Muscle of back (tissue), 13 donors: ENCODE results near the gene VPS33B. TPM values are rescaled to one million over a fixed set of nuclear protein-coding genes. Genes with fewer than 3 reads are reported as not detected.
"Not testable (repeated sequence)": the region's sequence is repeated elsewhere in the genome, so short reads cannot be mapped to it uniquely, and the experiment has no call there.

Experiments used
- DNase-seq, 3 donors: peaks; one replicate each; pipeline versions ENCODE4 v3.0.0 to v3.0.0-alpha.2; 2013
- long read RNA-seq, 9 donors: transcript quantifications; one replicate each; lab custom pipeline, GENCODE V29; 2026
- polyA plus RNA-seq, 10 donors: library from polyadenylated mRNA; unstranded; fragments of 120-200 nt; gene quantifications; one replicate each; pipeline ENCODE4 v1.2.1, GENCODE V29; 2013; ENCODE audit not compliant: insufficient read length in 10 of 10

Gene VPS33B
- polyA plus RNA-seq: 10 to 100 TPM in 7 of 10 donors, 1 to 10 TPM in 3; 7.5 to 15.5 (median 11.1) TPM
- long read RNA-seq, donor 1, partial matches to known transcripts: 0 of 2 reads
- long read RNA-seq, donor 1, other reads (novel, unspliced or antisense): 0 of 2 reads
- long read RNA-seq, donor 2: 0 reads
- long read RNA-seq, donor 3: 0 reads
- long read RNA-seq, donor 4: 0 reads
- long read RNA-seq, donor 5: 0 reads
- long read RNA-seq, donor 6: 0 reads
- long read RNA-seq, donor 7, partial matches to known transcripts: 0 of 1 reads
- long read RNA-seq, donor 7, other reads (novel, unspliced or antisense): 0 of 1 reads
- long read RNA-seq, donor 8: 0 reads
- long read RNA-seq, donor 9: 0 reads

DNA sequence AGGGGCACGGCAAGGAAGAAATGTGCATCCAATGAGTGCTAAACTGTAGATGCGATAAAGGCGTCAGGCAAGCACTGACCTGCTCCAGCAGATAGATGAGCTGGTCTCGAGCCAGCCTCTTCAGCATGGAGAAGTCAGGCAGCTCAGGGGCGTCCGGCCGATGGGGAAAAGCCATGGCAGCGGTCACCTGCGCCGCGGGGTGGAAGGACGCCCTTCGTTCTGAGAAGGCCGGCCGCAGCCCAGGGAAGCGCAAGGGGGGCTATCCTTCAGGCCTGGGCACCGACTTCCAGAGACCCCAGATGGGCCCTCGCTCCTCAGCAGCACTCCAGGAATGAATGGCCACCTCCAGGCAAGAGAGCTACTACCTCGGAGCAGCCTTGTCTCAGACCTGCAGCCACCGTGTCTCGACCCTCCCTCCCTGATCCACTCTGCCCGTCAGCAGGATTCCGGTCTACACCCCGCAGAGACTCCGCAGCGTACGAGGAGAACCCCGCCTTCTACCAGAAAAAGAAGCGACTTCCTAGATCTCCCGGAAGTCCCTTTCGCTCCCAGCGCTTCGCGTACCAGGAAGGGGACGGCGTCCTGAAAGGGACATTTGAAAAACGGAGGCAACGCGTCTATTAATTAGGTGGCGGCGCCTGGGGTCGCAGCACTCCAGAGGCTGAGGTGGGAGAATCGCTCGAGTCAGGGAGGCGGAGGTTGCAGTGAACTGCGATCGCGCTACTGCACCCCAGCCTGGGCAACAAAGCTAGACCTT is at the start of gene VPS33B:
Gene VPS33B, minus strand, starts transcription at position 520 of the 757 bp plus-strand sequence. Its CDS starts 345 bp downstream, at position 175.
- DNase-seq: peak; percentile 88 to 96 (median 92)

DNA sequence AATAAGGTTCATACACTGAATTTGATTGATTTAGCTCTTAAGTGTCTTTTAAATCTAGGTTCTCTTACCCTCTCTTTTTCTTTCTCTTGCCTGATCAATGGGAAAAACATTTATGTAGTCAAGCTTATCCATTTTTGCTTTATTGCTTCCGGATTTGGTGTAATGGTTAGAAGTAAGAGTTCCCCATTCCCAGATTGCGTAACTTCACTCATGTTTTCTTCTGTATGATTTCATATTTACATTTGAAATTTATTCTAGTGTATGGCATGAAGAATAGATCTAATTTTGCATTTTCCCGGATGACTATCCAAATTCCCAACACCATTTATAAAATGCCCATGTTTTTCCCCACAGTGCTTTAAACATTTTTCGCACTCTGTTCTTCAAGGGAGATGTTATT is 49.8 kb upstream of the VPS33B start:
- no peak for DNase-seq

DNA sequence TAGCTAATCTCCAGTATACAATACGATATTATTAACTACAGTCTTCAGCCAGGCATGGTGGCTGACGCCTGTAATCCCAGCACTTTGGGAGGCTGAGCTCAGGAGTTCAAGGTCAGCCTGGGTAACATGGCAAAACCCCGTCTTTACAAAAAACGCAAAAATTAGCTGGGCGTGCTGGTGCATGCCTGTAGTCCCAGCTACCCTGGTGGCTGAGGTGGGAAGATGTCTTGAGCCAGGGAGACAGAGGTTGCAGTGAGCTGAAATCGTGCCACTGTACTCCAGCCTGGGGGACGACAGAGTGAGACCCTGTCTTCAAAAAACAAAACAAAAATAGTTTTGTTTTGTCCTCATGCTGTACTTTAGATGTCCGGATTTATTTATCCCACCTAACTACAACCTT is 48.5 kb upstream of the VPS33B start:
- no peak for DNase-seq

DNA sequence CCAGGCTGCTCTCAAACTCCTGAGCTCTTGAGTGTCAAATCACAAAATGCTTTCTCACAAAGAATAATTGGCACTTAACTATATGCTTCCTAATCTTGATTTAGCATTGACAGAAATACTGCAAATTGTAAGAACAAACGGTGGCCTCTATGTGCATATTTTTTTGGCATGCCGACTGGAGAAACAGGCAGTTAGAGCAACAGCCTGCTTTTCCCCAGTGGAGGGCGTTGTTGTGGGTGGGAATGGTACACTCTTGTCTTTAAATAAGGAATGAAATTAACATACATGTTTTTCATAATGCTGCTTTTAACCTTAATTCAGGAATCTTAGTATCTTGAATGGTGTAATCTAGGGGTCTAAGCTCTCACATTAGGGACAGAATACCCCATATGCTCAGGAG is 46.6 kb upstream of the VPS33B start:
- no peak for DNase-seq

DNA sequence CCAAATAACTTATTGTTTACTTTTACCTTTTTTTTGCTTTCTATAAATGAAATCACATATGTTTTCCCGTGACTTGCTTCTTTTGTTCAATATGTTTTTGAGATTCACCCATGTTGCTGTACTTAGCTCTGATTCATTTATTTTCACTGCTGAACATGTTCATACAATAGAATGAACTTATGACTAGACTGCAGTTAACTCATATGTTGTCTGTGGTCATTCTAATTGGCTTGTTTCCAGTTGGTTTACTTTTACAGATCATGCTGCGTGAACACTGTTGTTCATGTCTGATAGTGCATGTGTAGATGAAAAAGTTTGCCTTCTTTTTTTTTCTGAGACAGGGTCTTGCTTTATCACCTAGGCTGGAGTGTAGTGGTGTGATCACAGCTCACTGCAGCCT is 46.0 kb upstream of the VPS33B start:
- DNase-seq: no peak

DNA sequence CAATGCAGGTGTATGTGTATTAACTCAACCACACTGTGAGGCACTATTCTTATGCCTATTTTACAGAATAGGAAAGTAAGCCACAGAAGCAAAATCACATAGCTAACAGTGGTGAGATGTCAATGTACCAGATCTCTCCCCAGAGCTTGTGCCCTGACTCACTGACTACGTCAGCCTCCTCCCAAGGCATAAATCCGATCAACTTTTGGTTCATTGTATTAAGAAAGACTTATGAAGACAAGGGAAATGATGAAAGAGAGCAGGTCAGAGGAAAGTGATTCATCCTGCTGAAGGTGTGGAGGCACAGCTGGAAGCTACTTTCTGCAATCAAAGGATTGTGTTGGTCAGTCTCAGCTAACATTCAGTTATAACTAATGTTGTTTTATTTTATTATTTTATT is 44.6 kb upstream of the VPS33B start:
- DNase-seq: no peak

DNA sequence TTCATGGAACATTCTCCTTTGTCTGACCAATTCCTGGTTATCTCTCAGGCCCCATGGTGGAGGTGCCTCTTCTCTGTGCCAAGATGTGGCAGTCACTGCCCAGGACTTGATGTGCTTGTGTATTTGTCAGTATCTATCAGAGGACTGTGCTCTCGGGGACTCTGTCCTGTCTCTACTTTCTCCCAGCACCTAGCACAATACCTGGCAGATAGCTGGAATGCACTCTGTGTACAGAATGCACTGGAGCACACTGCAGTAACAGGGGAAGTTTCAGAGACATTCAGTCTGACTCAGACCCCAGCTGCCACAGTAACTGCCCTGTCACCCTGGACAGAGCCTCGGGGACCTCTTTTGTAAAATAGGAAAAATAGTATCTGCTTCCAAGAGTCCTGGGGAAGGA is 43.1 kb upstream of the VPS33B start:
- DNase-seq: no peak

DNA sequence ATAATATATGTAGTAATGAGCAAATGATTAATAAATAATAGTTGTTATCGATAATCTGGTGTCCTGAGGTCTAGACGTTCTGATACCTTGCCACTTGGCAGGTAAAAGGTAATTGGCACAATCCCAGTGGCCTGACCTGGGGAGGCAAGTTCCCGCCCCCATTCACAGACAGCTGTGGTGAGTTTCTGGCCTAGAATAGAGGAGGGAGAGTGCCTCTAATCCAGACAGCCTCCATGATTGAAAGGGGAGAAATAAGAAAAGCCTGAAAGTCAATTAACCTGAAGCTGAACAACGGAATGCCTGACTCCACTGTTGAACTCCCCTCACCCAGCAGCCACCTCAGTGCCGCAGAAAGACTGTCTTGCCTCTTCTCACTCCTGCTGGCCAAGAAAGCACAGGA is 39.6 kb upstream of the VPS33B start:
- no peak for DNase-seq

DNA sequence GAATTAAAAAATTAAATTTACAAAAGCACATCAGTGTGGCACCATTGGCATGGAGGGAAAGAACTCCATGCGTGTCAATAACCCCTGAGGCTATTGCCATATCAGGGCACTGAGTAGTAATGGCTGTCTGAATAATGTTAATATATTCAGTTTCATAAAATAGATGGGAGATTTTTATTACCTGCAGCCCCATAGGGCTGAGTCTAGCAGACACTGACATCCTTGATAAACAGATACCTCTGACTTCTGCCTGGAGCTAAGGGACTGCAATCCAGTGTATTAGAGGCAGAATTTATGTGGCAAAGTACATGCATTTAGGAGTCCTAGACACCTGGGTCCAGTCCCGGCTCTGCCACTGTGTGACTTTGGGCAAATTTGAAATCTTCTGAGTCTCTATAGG is 38.8 kb upstream of the VPS33B start:
- DNase-seq: no peak

DNA sequence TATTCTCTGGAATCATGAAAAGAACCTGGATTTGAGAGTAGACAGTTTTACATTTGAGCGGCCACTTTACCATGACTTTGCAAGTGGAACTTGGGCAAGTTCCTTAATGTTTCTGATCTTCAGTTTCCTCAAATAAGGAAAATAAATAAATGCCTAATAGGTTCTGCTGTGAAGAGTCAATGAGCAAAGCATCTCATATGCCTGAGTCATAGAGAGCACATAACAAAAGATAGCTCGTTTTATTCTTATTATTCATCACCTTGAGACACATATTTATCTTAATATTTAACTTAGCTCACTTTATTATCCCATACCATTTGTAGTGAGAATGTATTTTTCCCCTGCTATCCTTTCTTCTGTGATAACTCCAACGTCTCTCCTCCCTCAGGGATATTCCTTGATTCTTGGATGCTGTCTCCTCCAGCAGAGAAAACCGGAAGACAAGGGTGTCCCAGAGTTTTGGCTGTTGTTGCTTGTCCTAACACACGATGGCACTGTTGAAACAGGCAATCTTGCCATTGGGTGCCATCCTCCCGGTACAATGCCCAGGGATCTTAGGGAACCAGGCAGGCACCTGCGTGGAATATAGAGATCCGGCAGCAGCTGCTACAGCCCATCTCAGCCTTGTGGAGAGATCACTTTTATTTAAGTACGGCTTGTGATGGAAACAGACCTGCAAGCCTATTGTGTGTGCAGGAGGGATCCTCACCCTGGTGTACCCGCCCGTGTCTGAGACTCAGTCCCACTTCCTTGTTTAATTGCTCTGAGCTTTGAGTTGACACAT is 33.3 kb upstream of the VPS33B start:
- peak; percentile 30 to 56 (median 38) for DNase-seq

DNA sequence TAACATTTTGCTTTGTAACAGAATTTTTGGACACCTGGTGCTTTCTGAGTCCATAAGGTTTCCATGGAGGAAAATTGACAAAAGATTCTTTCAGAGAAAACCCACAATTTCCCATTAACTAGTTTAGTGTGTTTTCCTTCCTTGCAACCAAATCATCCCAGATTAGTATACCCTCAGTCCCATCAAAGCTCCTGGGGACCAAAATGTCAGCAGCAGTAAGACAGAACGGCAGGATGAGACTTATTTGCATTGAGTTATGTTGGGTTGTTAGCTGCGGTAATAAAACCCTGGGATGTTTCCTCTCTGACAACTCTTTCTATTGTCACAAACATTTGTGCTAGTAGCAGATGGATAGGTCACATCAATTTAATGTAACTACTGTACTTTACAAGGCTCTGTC is 32.4 kb upstream of the VPS33B start:
- no peak for DNase-seq

DNA sequence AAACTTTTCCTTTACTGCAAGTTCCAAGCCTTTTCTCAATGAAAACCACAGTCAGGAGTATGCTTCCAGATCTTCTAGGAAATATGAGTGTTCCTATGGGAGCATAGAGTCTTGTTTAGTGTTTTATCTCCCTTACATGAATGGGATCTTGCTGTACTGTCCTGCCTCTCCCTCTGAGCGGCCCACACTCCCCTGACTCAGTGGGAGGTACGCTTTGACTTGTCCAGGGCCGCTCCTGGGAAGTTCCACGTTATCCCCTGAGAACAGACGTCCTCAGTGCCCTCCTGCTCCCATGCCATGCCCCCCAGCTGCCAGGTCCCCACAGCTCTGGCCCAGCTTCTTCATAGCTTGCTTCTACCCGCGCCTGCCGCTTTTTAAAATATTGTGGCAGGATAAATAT is 28.9 kb upstream of the VPS33B start:
- no peak for DNase-seq

DNA sequence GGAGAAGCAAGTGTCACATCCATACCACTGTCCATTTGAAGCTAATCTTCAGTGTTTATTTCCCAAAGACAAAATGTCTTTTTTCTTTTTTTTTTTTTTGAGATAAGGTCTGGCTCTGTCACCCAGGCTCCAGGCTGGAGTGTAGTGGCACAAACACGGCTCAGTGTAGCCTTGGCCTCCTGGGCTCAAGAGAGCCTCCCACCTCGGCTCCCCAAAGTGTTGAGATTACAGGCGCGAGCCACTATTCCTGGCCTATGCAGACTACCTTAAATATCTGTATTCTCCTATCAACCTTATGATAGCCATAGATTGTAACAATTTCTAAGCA is 27.7 kb upstream of the VPS33B start:
- DNase-seq: no peak

DNA sequence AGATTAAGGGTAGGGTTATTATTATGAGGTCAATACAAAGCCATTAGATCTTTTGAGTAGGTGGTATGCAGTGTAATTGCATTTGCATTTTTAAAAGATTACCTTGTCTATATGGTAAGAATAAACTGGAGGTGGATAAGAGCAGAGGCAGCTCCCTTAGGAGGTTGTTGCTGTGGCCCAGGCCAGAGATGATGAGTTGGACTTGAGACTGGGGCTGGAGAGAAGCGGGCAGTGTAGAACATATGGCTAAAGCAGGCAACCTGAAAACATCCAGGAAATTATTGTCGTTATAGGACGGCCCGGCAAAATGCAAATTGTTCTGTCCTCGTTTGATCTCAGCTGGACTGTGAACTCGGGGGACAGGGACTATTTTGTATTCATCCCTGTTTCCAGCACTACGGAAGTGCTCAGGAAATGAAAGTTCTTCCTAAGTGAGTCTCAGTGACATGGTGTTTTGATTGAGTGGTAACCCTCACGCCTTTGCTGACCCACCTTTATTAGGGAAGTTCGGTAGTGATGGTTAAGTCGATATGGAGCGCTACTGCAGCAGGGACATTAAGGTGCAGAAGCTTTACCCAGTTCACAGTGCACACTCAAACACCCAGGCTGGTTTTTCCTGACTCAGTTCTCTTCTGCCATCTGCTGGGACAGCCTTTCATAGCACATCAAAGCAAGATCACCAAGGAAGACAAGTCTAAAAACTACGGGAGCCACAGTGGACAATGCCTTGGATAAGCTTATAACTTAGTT is 27.2 kb upstream of the VPS33B start:
- peak; percentile 43 to 73 (median 58) for DNase-seq

DNA sequence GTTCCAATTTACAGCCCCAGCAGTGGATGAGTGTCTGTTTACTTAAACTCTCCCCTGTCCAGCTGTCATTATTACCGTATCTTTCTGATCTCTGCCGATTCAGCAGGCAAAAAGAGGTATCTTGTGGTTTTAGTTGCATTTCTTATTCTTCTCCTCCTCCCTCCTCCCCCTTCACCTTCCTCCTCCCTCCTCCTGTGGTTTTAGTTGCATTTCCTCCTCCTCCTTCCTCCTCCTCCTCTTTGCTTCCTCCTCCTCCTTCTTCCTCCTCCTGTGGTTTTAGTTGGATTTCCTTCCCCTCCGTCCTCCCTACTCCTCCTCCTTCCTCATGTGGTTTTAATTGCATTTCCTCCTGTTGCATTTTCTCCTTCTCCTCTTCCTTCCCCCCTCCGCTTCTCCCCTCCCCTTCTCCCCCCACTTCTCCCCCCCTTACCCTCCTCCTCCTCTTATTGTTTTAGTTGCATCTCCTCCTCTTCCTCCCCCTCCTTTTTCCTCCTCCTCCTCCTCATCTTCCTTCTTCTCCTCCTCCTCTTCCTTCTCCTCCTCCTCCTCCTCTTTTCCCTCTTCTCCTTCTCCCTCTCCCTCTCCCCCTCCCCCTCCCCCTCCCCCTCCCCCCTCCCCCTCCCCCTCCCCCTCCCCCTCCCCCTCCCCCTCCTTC is 25.3 kb upstream of the VPS33B start:
- DNase-seq: no peak

DNA sequence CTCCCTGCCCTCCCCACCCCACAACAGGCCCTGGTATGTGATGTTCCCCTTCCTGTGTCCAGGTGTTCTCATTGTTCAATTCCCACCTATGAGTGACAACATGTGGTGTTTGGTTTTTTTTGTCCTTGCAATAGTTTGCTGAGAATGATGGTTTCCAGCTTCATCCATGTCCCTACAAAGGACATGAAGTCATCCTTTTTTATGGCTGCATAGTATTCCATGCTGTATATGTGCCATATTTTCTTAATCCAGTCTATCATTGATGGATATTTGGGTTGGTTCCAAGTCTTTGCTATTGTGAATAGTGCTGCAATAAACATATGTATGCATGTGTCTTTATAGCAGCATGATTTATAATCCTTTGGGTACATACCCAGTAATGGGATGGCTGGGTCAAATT is 23.7 kb upstream of the VPS33B start:
- DNase-seq: not testable (repeated sequence)

DNA sequence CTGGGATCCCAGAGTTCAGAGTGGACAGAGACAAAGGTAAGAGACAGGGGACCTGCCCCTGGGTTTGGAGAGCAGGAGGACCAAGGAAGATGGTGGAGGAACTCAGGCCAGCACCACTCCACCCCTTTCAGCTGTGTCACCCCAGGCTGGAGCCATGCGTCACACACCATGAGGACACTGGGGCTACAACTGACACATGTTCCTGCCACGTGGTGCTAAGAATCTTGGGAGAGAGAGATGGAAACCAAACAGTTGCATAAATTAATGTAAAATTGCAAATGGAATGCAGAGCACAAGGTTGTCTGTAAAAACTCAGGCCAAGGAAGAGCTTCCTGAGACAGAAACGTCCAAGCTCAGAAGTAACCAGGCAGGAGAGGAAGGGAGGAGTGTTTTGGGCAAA is 22.7 kb upstream of the VPS33B start:
- no peak for DNase-seq

DNA sequence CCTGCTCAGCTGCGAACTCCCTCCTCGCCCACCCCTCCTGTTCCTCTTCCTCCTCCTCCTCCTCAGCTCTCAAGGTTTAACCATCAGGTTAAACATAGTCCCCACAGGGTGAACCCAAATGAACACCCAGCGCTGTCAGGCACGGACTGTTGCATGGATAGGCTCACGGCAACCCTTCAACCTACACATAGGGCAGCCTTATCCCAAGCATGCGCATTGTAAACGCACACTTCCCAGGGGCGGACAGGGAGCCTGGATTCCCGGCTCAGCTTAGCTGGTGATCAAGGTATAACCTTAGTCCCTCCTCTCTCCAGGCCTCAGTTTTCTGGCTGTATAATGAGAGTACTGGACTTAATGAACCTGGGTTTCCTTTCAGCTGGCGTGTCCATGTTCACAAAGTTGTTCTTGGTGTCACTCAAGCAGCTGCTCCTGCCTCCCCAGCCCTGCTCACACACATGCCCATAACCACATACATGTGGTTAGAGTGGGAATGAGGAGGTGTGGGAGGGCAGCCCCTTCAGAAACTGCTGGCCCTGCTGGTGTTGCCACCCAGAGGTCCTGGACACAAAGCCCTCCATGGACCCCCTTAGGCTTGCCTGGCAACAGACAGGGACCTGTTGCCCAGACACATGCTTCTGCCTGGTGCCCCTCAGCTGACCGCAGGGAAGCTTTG is 20.9 kb upstream of the VPS33B start:
- DNase-seq: no peak

DNA sequence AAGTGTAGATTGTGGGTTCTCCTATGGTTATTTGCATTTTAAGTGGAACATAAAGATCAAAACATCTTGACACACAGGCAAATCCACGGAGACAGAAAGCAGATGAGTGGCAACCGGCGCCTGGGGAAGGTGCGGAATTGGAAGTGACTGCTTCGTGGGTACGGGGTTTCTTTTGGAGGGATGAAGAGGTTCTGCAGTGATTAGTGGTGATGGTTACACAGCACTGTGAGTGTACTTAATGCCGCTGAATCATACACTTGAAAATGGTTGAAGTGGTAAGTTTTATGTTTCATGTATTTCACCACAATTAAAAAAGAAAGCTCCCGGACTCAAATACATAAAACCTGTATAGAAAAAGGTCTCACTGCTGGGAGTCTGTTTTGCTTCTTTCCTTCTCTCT is 18.5 kb upstream of the VPS33B start:
- no peak for DNase-seq

DNA sequence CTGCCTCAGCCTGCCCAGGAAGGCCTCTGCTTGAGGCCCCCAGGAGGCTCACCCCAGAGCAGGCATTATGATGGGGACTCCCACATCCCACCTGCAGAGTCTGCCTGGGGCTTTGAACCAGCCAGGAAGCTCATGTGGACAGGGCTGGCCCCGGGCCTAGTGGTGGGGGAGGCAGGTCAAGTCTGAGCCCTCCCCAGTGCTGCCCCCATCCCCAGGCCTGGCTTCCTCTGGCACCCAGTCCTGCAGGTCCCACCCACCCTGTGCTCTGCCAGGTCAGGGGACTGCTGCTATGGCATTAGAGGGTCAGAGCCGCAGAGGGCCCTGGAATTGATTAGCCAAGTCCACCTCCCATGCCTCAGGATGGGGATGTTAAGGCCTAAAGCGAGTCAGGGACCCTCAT is 17.6 kb upstream of the VPS33B start:
- no peak for DNase-seq
